Keratinocyte (primary cell): ENCODE data around the gene MS4A18.
"Not testable (repeated sequence)": the region's sequence is repeated elsewhere in the genome, so short reads cannot be mapped to it uniquely, and the experiment has no call there.

ENCODE experiments used
- EZH2 ChIP-seq: IDR thresholded peaks from one replicate; pipeline ENCODE4 v1.6.1; 2012; ENCODE audit warnings: inconsistent platforms, mild to moderate bottlenecking, low read length, moderate library complexity
- TF ChIP-seq, protein P1 (sequence below), 3 experiments: IDR thresholded peaks in 1 of 3; conservative IDR thresholded peaks in 1 of 3; optimal IDR thresholded peaks in 1 of 3; 2 replicates in 2 of 3; 3 replicates in 1 of 3; pipeline versions ENCODE3 to v1.5.1; 2011; ENCODE audit warnings: low read length in 3 of 3, mild to moderate bottlenecking in 3 of 3, moderate library complexity in 2 of 3, control low read depth in 1 of 3, inconsistent platforms in 1 of 3; ENCODE audit not compliant: insufficient read depth in 2 of 3; ENCODE audit errors: extremely low read depth in 1 of 3

DNA sequence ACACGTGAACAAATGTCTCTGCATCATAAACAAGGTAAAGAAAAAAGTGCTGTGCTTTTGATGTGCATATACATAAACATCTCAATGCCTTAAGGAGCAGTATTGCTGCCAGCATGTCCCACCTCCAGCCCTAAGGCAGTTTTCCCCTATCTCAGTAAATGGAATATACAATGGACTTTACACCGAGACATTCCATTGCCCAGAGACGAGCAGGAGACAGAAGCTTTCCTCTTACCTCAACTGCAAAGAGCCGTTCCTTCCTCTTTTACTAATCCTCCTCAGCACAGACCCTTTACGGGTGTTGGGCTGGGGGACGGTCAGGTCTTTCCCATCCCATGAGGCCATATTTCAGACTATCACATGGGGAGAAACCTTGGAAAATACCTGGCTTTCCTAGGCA is 11.1 kb upstream of the MS4A18 start:
- TF ChIP-seq, protein P1, sequence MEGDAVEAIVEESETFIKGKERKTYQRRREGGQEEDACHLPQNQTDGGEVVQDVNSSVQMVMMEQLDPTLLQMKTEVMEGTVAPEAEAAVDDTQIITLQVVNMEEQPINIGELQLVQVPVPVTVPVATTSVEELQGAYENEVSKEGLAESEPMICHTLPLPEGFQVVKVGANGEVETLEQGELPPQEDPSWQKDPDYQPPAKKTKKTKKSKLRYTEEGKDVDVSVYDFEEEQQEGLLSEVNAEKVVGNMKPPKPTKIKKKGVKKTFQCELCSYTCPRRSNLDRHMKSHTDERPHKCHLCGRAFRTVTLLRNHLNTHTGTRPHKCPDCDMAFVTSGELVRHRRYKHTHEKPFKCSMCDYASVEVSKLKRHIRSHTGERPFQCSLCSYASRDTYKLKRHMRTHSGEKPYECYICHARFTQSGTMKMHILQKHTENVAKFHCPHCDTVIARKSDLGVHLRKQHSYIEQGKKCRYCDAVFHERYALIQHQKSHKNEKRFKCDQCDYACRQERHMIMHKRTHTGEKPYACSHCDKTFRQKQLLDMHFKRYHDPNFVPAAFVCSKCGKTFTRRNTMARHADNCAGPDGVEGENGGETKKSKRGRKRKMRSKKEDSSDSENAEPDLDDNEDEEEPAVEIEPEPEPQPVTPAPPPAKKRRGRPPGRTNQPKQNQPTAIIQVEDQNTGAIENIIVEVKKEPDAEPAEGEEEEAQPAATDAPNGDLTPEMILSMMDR (optimal IDR thresholded peaks at IDR 0.05 in 1 of 3, IDR thresholded peaks at IDR 0.05 in 1 of 3, conservative IDR thresholded peaks at IDR 0.05 in 1 of 3; ENCODE audit: extremely low read depth in 1 of 3, insufficient read depth in 2 of 3, low read length in 3 of 3), result not testable (repeated sequence)
- not testable (repeated sequence) for TF ChIP-seq EZH2
